Lower lobe of right lung (tissue), 2 donors: Measurements from ENCODE around the gene DCPS. TPM values are rescaled to one million over a fixed set of nuclear protein-coding genes. Genes with fewer than 3 reads are reported as not detected.
A peak's percentile ranks its signal among the peaks of the same experiment; 100 is the strongest.
"Not testable (repeated sequence)": the region's sequence is repeated elsewhere in the genome, so short reads cannot be mapped to it uniquely, and the experiment has no call there.

Source experiments
- ATAC-seq, 2 donors: fragments of 200-7000 bp; cut with Tn5 transposase; one replicate each; pipeline ENCODE4 v1.9.1; 2020 to 2022; ENCODE audit warnings: mild to moderate bottlenecking in 2 of 2, moderate library complexity in 2 of 2
- DNase-seq: peaks from one replicate; pipeline ENCODE4 v3.0.0-alpha.2; 2020
- H3K27ac ChIP-seq: fragments of 200-600 bp; one replicate; pipeline ENCODE4 v1.8.0; 2022
- H3K27me3 ChIP-seq: fragments of 200-600 bp; one replicate; pipeline ENCODE4 v1.8.0; 2022; ENCODE audit warnings: low read depth
- H3K36me3 ChIP-seq: fragments of 200-600 bp; one replicate; pipeline ENCODE4 v1.8.0; 2022; ENCODE audit warnings: mild to moderate bottlenecking
- H3K4me1 ChIP-seq: fragments of 200-600 bp; one replicate; pipeline ENCODE4 v1.8.0; 2022
- H3K4me3 ChIP-seq: fragments of 200-600 bp; one replicate; pipeline ENCODE4 v1.8.0; 2022; ENCODE audit warnings: mild to moderate bottlenecking
- H3K9me3 ChIP-seq: fragments of 200-600 bp; one replicate; pipeline ENCODE4 v1.8.0; 2022
- intact Hi-C: fragments of 100-400 bp; cut with DNase I; formaldehyde crosslinking; loops from one replicate; pipeline ENCODE4 v1.11.0; 2022
- total RNA-seq: library from RNA; stranded (reverse); fragmentation: NEBNext Ultra II Directional; extraction: Animal tissue kit (Norgen Biotek cat#: 25700); gene quantifications from one replicate; pipeline ENCODE4 v1.2.1, GENCODE V29; 2021
- TF ChIP-seq, protein P1 (sequence below): fragments of 200-600 bp; IDR thresholded peaks from one replicate; pipeline ENCODE4 v1.8.0; 2022; ENCODE audit warnings: antibody characterized with exemption, mild to moderate bottlenecking
- donor health status: DM: no; HTN: yes; CAD: no; lungs with severe emphysema.

Gene DCPS
- total RNA-seq, 1 donor from 2014 or later, result 14.7 TPM

DNA sequence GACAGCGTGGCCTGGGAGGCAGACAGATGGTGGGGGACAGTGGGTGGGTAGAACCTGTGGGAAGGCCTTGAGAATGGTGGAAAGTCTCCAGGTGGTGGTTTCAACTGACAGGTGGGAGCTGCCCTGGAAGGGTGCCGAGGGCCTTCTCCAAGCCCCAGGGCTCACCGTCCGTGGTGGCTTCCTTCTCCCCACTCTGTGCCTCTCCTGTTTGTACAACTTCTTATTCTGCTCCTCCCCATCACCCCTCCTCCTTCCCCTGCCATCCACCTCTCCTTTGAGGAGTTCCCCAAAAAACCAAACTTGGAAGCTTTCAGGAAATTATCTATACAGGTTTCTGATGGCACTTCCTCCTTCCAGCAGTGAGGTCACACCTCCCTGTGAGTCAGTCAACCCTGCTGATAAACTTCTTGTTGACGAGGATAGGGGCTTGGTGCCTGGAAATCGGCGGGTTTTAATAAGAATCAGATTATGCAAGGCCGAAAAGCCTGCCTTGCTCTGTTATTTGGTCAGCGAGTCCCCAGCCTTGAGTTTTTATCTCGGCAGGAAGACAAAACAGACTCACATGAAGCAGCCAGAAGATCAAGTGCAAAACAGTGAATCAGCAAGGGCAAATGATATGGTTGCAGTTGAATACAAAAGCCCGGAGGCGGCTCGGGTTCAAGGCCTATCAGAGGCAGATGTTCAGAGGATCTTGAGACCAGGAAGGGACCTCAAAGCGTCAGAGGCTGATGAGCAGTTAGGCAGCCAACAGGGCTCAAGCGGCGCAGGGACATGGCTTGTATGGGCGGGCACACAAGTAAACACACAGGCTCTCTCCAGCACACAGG lies 42.1 kb downstream of the DCPS start:
- H3K9me3 ChIP-seq, result no peaks in the 10 kb centered on the region
- TF ChIP-seq, protein P1, sequence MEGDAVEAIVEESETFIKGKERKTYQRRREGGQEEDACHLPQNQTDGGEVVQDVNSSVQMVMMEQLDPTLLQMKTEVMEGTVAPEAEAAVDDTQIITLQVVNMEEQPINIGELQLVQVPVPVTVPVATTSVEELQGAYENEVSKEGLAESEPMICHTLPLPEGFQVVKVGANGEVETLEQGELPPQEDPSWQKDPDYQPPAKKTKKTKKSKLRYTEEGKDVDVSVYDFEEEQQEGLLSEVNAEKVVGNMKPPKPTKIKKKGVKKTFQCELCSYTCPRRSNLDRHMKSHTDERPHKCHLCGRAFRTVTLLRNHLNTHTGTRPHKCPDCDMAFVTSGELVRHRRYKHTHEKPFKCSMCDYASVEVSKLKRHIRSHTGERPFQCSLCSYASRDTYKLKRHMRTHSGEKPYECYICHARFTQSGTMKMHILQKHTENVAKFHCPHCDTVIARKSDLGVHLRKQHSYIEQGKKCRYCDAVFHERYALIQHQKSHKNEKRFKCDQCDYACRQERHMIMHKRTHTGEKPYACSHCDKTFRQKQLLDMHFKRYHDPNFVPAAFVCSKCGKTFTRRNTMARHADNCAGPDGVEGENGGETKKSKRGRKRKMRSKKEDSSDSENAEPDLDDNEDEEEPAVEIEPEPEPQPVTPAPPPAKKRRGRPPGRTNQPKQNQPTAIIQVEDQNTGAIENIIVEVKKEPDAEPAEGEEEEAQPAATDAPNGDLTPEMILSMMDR, result no peak
- DNase-seq (no peak), ATAC-seq (peak; percentile 52 to 59)
- H3K27me3 ChIP-seq, result no peaks in the 10 kb centered on the region
- H3K27ac ChIP-seq, result peak overlapping the region; percentile 67
- H3K36me3 ChIP-seq, result peaks cover 34% of the 10 kb centered on the region
- no peak overlapping the region for H3K4me3 ChIP-seq
- intact Hi-C loops, result no loop called here
- H3K4me1 ChIP-seq, result peaks cover 44% of the 10 kb centered on the region

DNA sequence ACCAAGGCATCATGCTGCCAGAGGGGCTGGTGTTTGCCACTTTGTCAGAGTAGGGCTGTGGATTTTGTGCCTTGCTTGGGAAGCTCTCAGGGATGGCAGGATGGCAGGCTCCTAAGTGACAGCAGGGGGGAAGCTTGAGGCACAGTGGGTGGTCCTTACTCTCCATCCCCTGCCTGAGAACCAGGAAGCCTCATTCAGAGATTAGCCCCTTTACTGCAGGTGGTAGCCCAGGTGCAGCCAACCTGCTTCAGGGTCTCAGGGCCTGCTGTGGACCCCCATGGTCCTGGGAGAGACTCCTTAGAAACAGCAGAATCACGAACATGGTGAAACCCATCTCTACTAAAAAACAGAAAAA lies 42.7 kb downstream of the DCPS start:
- Histone ChIP-seq H3K27me3 (no peaks in the 10 kb centered on the region), H3K4me1 (peaks cover 46% of the 10 kb centered on the region), H3K4me3 (no peak overlapping the region), H3K27ac (peak overlapping the region; percentile 67), H3K9me3 (no peaks in the 10 kb centered on the region), H3K36me3 (peaks cover 34% of the 10 kb centered on the region)
- intact Hi-C loops, result no loop called here
- TF ChIP-seq, protein P1, result no peak
- ATAC-seq (no peak), DNase-seq (no peak)

DNA sequence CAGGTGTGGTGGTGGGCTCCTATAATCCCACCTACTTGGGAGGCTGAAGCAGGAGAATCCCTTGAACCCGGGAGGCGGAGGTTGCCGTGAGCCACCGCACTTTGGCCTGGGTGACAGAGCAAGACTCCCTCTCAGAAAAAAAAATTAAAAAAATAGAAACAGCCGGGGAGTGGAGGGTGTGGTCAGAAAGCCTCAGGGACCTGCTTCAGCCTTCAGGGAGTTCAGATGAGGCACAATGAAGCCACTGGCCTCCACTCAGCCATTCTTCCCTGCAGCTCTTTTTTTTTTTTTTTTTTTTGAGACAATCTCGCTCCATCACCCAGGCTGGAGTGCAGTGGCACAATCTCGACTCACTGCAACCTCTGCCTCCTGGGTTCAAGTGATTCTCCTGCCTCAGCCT lies 43.1 kb downstream of the DCPS start:
- H3K27ac ChIP-seq, result peak overlapping the region; percentile 67
- intact Hi-C loops, H3K9me3 ChIP-seq, ATAC-seq, H3K27me3 ChIP-seq, DNase-seq, H3K4me3 ChIP-seq: not testable (repeated sequence)
- H3K36me3 ChIP-seq, result peaks cover 34% of the 10 kb centered on the region
- H3K4me1 ChIP-seq, result peaks cover 50% of the 10 kb centered on the region

DNA sequence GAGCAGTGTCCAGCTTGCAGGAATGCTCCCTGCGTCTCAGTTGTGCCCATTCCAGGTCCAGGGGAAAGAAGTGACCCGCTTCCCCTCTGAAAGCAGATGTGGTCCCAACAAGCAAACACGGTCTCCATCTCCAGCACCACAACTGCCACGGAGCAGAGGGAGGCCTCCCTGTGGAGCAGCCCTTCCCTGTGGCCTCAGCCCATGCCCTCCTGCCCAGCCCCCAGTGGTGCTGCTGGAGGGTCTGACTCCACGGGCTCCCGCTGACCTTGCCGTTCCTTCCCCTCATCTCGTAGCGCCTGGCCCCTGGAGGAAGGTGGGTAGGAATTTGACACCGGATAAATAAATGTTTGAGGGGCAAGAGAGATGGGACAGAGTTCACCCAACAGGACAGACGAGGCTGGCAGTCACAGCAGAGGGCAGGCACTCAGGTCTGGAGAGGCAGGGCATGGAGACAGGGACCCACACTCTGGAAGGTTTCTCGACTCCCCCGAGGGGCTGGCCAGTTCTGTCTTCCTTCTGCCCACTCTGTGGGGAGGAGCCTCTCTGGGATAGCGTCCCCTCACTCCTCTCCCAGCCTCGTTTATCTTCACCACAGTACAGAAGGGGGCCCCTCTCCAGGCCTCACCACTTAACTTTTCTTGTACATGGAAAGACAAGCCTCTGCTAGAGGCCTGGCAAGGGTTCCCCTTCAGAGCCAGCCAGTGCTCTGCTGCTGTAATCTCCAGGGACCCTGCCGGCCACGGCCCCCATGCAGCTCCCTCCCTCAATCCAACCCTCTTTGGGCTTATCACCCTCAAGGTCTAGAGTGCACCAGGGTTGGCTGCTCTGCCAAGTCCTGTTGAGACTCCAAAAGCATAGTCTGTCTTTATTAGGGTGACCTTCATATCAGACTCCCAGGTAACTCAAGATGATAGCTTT lies 44.1 kb downstream of the DCPS start:
- TF ChIP-seq, protein P1, result no peak
- Histone ChIP-seq H3K27ac (no peak overlapping the region), H3K4me1 (peaks cover 60% of the 10 kb centered on the region), H3K27me3 (no peaks in the 10 kb centered on the region), H3K4me3 (no peak overlapping the region), H3K36me3 (peaks cover 32% of the 10 kb centered on the region), H3K9me3 (no peaks in the 10 kb centered on the region)
- no peak for DNase-seq
- intact Hi-C loops, result no loop called here
- ATAC-seq, result no peak

DNA sequence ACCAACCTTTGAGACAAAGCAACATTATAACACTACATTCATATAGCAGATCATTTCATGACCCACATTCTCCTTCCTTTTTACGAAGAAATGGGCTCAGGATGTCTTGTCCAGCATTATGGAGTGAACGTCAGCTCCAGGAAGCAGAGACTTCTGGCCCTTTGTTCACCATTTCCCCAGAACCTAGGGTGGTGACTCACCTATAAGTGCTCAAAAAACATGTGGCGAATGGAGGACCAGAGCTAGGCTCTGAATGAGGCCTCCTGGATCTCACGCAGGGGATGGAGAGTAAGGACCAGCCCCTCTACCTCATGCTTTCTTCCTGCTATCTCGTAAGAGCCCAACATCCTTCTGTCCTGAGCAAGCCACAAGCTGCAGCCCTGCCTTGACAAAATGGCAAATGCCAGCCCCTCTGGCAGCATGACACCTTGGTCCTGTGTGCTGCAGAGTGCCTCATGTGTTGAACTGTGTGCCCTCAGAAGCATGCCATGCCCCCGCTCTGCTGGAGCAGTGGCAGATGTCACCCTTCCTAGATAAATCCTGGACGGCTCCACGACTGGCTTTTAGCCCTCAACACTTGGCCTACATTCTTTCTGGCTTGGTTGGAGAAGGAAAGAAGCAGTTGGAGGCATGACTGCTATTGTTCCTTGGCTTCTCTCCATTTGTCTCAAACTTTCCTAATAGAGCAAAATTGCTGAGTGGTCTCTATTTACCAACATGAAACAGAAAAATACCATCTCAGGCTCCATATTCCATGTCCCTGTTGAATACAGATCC lies 45.1 kb downstream of the DCPS start:
- Histone ChIP-seq H3K4me1 (peaks cover 70% of the 10 kb centered on the region), H3K9me3 (no peaks in the 10 kb centered on the region), H3K36me3 (peaks cover 22% of the 10 kb centered on the region), H3K27me3 (no peaks in the 10 kb centered on the region), H3K27ac (no peak overlapping the region), H3K4me3 (no peak overlapping the region)
- intact Hi-C loops, result no loop called here
- TF ChIP-seq, protein P1, result no peak
- ATAC-seq (no peak), DNase-seq (no peak)
